ENCODE data around the gene ANKHD1.
"Not testable (repeated sequence)": the region's sequence is repeated elsewhere in the genome, so short reads cannot be mapped to it uniquely, and the experiment has no call there.

ANKHD1 gene

GRCh38 chr5:140423609-140424008 lies 22.0 kb downstream of the ANKHD1 start:
- DNase-seq: no peak

GRCh38 chr5:140424135-140424534 lies 22.5 kb downstream of the ANKHD1 start:
- no peak for DNase-seq

- not testable (repeated sequence) for DNase-seq
These were observed 26.1 kb downstream of the ANKHD1 start for GRCh38 chr5:140427726-140428125.

GRCh38 chr5:140429724-140430123 lies 28.1 kb downstream of the ANKHD1 start:
- no peak for DNase-seq

GRCh38 chr5:140432212-140432611 lies 30.6 kb downstream of the ANKHD1 start:
- DNase-seq: no peak

- DNase-seq: no peak
These were observed 31.3 kb downstream of the ANKHD1 start for GRCh38 chr5:140432916-140433315.

- DNase-seq: not testable (repeated sequence)
These were observed 55.7 kb downstream of the ANKHD1 start for GRCh38 chr5:140457368-140457767.

GRCh38 chr5:140466981-140467742 lies 65.5 kb downstream of the ANKHD1 start:
- DNase-seq: no peak

- DNase-seq: no peak
These were observed 66.6 kb downstream of the ANKHD1 start for GRCh38 chr5:140468188-140468587.

GRCh38 chr5:140469259-140469658 lies 67.6 kb downstream of the ANKHD1 start:
- no peak for DNase-seq

GRCh38 chr5:140480310-140481014 lies 78.8 kb downstream of the ANKHD1 start:
- DNase-seq: no peak

GRCh38 chr5:140481758-140482157 lies 80.1 kb downstream of the ANKHD1 start:
- no peak for DNase-seq

GRCh38 chr5:140483055-140483454 lies 81.4 kb downstream of the ANKHD1 start:
- DNase-seq: no peak

GRCh38 chr5:140488141-140488540 lies 86.5 kb downstream of the ANKHD1 start:
- DNase-seq: not testable (repeated sequence)

- DNase-seq: no peak
These were observed 87.3 kb downstream of the ANKHD1 start for GRCh38 chr5:140488914-140489313.

GRCh38 chr5:140497897-140498296 lies 96.3 kb downstream of the ANKHD1 start:
- no peak for DNase-seq

GRCh38 chr5:140498591-140498990 lies 97.0 kb downstream of the ANKHD1 start:
- DNase-seq: no peak

- no peak for DNase-seq
These were observed 101.2 kb downstream of the ANKHD1 start for GRCh38 chr5:140502834-140503233.

GRCh38 chr5:140509898-140510297 lies 108.3 kb downstream of the ANKHD1 start:
- DNase-seq: no peak

- no peak for DNase-seq
These were observed 111.5 kb downstream of the ANKHD1 start for GRCh38 chr5:140513124-140513523.

- DNase-seq: no peak
These were observed 122.4 kb downstream of the ANKHD1 start for GRCh38 chr5:140524003-140524402.

GRCh38 chr5:140540227-140540626 lies 138.6 kb downstream of the ANKHD1 start:
- no peak for DNase-seq

- no peak for DNase-seq
These were observed 141.3 kb downstream of the ANKHD1 start for GRCh38 chr5:140542972-140543371.

GRCh38 chr5:140544986-140545385 lies 143.4 kb downstream of the ANKHD1 start:
- no peak for DNase-seq
